ENCODE measurements around the gene DOK5. TPM values are rescaled to one million over a fixed set of nuclear protein-coding genes. Genes with fewer than 3 reads are reported as not detected.

DOK5 gene
- total RNA-seq, result 1 to 10 TPM in 1 of 2 donors, under 1 TPM in 1; 0.55 to 3.1 TPM
- under 1 TPM; 0.37 TPM for polyA plus RNA-seq
- long read RNA-seq, donor 1, result 0 reads
- long read RNA-seq, donor 2, result 0 reads
- long read RNA-seq, donor 3, result 0 reads
- long read RNA-seq, donor 4, result 0 reads
- long read RNA-seq, donor 5, partial matches to known transcripts, result 0 of 3 reads
- long read RNA-seq, donor 5, other reads (novel, unspliced or antisense), result 0 of 3 reads

DNA sequence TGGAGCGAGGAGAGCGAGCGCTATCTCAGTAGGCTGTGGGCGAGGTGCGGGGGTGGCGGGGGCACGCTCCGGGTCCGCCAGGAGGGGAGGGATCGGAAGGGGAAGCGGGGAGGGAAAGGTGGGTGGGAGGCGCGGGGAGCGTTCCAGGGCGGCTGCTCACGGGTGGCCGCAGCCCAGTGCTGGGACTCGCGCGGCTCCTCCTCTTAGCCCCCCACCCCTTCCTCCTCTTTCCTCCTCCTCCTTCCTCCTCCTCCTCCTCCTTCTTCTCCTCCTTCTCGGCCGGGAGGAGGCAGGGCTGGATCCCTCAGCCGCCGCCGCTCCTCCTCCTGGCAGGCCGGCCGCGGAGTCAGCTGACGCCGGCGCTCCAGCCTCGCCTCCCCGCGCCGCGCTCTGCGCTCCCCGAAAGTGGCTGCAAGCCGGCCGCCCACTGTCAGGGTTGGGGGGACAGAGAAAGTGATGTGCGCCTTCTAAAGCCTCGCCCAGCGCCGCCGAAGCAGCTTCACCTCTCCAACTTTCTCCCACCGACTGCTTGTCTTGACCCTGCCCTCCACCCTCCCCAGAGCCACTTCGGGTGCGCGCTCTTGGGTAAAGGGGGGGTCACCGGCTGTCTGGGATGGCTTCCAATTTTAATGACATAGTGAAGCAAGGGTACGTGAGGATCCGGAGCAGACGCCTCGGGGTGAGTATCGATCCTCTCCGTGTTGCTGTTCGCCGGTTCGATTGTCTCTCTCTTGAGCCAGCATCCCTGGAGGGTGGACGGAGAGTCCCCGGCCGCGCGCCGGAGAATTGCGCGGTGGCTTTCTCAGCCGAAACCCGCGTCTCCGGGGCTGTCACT, at the start of gene DOK5:
DOK5 (plus strand) TSS at position 260 of the 835 bp plus-strand sequence; CDS start at position 614, 354 bp downstream.
- Histone ChIP-seq H3K4me1 (ENCODE audit: control insufficient read depth in 5 of 5, insufficient read depth in 5 of 5, low read length in 5 of 5) (peaks cover 0 to 11% (median 3%) of the 10 kb centered on the region in 5 donors), H3K9me3 (ENCODE audit: control insufficient read depth in 4 of 4, insufficient read depth in 3 of 4, low read length in 3 of 4) (peaks cover 0 to 3% (median 0%) of the 10 kb centered on the region in 4 donors), H3K9ac (ENCODE audit: insufficient read depth in 1 of 2, low read length in 2 of 2) (peak within 1 kb of the TSS in 1 of 2 donors; percentile 49), H3K4me3 (peak within 1 kb of the TSS; percentile 45), H3K36me3 (ENCODE audit: control insufficient read depth in 4 of 4, insufficient read depth in 4 of 4, low read length in 4 of 4) (no peaks in the 10 kb centered on the region), H3K27me3 (ENCODE audit: control insufficient read depth in 3 of 3, insufficient read depth in 3 of 3, low read length in 2 of 3) (peaks cover 8 to 27% (median 23%) of the 10 kb centered on the region in 3 donors), H3K27ac (ENCODE audit: low read depth in 1 of 2, low read length in 1 of 2) (no peak within 1 kb of the TSS)
- ATAC-seq (ENCODE audit: insufficient read depth, low FRiP score), result peak; percentile 31
- TF ChIP-seq, protein P1, sequence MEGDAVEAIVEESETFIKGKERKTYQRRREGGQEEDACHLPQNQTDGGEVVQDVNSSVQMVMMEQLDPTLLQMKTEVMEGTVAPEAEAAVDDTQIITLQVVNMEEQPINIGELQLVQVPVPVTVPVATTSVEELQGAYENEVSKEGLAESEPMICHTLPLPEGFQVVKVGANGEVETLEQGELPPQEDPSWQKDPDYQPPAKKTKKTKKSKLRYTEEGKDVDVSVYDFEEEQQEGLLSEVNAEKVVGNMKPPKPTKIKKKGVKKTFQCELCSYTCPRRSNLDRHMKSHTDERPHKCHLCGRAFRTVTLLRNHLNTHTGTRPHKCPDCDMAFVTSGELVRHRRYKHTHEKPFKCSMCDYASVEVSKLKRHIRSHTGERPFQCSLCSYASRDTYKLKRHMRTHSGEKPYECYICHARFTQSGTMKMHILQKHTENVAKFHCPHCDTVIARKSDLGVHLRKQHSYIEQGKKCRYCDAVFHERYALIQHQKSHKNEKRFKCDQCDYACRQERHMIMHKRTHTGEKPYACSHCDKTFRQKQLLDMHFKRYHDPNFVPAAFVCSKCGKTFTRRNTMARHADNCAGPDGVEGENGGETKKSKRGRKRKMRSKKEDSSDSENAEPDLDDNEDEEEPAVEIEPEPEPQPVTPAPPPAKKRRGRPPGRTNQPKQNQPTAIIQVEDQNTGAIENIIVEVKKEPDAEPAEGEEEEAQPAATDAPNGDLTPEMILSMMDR (IDR thresholded peaks at IDR 0.05; ENCODE audit: control extremely low read depth, extremely low read depth), result no peak
- DNase-seq, result peak; percentile 80 to 90 (median 85)
- 0 to 2% methylated on average over 49 to 71 of the region's 71 CpGs for WGBS, 2 donors

DNA sequence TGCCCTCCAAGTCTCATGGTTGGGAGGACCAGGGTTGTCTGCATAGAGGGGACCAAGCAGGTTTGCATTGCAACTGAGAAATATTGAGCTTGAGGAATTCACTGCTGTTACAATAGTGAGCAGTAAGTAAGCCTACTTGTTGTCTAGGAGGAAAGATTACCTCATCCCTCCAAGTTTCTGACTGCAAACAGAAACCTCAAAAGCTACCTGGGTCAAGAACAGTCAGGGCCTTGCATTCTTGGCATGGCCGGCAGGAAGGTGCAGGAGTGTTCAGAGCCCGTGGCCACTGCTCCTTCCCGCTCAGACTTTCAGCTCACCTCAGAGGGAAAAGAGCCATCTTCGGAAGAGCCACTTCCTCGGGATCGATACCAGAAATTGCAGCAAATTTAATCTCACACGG, 46.0 kb upstream of the DOK5 start:
- TF ChIP-seq, protein P1 (IDR thresholded peaks at IDR 0.05; ENCODE audit: control extremely low read depth, extremely low read depth), result no peak
- H3K36me3 ChIP-seq (ENCODE audit: control insufficient read depth in 4 of 4, insufficient read depth in 4 of 4, low read length in 4 of 4), result no peaks in the 10 kb centered on the region
- ATAC-seq (ENCODE audit: insufficient read depth, low FRiP score) (no peak), DNase-seq (no peak)
- WGBS, 2 donors, result 83 to 84% methylated on average over 7 of the region's 7 CpGs
- H3K4me3 ChIP-seq, result no peak overlapping the region
- H3K9me3 ChIP-seq (ENCODE audit: control insufficient read depth in 4 of 4, insufficient read depth in 3 of 4, low read length in 3 of 4), result peaks cover 0 to 9% (median 0%) of the 10 kb centered on the region in 4 donors
- no peak overlapping the region for H3K27ac ChIP-seq (ENCODE audit: low read depth in 1 of 2, low read length in 1 of 2)
- H3K4me1 ChIP-seq (ENCODE audit: control insufficient read depth in 5 of 5, insufficient read depth in 5 of 5, low read length in 5 of 5), result no peaks in the 10 kb centered on the region
- no peak overlapping the region for H3K9ac ChIP-seq (ENCODE audit: insufficient read depth in 1 of 2, low read length in 2 of 2)
- H3K27me3 ChIP-seq (ENCODE audit: control insufficient read depth in 3 of 3, insufficient read depth in 3 of 3, low read length in 2 of 3), result no peaks in the 10 kb centered on the region

DNA sequence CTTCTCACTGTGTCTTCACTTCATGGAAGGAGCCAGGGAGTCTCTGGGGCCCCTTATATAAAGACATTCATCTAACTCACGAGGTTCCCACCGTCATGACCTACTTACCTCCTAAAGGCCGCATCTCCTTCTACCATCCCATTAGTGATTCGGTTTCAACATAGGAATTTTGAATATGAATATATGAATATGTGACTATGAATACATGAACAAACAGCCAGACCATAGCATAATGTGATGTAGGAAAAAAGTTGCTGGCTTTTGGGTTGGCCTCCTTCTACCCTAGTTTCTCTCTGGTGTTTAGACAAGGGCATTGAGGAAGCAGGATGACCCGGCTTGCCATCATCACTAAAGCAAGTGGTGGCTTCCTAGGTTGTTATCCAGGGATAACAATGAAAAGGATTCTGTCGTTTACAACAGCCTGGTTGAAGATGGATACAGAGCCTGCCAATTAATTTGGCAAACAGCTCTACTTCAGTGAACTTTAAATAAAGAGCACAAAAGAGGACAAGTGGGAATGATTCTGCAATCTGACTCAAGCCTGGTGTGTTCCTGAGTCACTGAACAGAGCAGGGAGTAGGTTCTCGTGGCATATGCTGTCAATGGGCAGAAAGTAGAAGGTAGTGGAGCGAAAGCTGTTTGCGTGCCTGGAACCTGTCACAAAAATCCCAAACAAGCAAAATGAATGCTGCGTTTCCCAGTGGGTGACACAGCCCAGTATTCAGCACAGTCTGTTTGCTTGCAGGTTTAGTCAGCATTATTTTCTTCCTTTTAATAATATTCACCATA, 44.0 kb upstream of the DOK5 start:
- Histone ChIP-seq H3K9me3 (ENCODE audit: control insufficient read depth in 4 of 4, insufficient read depth in 3 of 4, low read length in 3 of 4) (no peaks in the 10 kb centered on the region), H3K9ac (ENCODE audit: insufficient read depth in 1 of 2, low read length in 2 of 2) (no peak overlapping the region), H3K36me3 (ENCODE audit: control insufficient read depth in 4 of 4, insufficient read depth in 4 of 4, low read length in 4 of 4) (no peaks in the 10 kb centered on the region), H3K27me3 (ENCODE audit: control insufficient read depth in 3 of 3, insufficient read depth in 3 of 3, low read length in 2 of 3) (no peaks in the 10 kb centered on the region), H3K4me3 (no peak overlapping the region), H3K4me1 (ENCODE audit: control insufficient read depth in 5 of 5, insufficient read depth in 5 of 5, low read length in 5 of 5) (no peaks in the 10 kb centered on the region), H3K27ac (ENCODE audit: low read depth in 1 of 2, low read length in 1 of 2) (no peak overlapping the region)
- WGBS, 2 donors, result 75 to 81% methylated on average over 10 of the region's 10 CpGs
- ATAC-seq (ENCODE audit: insufficient read depth, low FRiP score), result no peak
- TF ChIP-seq, protein P1 (IDR thresholded peaks at IDR 0.05; ENCODE audit: control extremely low read depth, extremely low read depth), result no peak
- DNase-seq, result no peak
